PC-3 (cell line): ENCODE results near the gene FARS2.

Experiments
- EZH2phosphoT487 ChIP-seq: fragments of 300-600 bp; sonication (generic); IDR thresholded peaks from 2 replicates; pipeline ENCODE4 v1.6.1; 2018; ENCODE audit warnings: mild to moderate bottlenecking, antibody characterized with exemption, low read length, borderline replicate concordance
- TF ChIP-seq, protein P1 (sequence below): fragments of 300-600 bp; sonication (generic); conservative IDR thresholded peaks from 2 replicates; pipeline ENCODE4 v1.5.1; 2017; ENCODE audit warnings: antibody characterized with exemption, low read depth, mild to moderate bottlenecking, low read length

DNA sequence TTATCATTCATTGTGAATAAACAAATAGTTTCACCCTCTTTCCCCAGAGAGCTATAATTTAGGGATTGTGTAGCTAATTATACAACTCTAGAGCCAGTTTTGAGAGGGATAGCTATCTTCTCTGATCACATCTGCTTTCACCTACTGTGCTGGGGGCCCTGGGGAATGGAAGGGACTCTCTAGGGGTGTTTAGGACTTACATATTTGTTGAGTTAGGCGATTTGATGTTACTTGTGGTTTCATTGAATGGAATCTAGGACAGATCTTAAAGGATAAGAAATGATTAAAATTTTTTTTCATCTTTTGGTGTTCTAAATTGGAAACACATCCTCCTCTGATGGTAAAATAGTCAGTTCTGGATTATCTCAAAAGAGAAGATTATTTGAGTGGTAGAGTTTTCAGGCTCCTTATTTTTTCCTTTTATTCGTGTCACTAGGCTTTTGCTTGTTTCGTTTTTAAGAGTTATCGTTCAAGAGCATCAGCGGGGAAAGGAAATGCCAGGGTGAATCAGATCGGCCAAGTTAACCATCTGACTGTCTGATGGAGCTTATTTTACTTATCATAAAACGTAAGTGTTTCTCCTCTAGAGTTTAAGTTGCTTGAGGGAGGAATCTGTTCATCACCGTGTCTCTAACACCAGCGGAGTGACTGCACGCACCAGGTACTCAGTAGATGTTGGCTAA, 236.7 kb downstream of the FARS2 start:
- TF ChIP-seq EZH2phosphoT487, result no peak
- TF ChIP-seq, protein P1, sequence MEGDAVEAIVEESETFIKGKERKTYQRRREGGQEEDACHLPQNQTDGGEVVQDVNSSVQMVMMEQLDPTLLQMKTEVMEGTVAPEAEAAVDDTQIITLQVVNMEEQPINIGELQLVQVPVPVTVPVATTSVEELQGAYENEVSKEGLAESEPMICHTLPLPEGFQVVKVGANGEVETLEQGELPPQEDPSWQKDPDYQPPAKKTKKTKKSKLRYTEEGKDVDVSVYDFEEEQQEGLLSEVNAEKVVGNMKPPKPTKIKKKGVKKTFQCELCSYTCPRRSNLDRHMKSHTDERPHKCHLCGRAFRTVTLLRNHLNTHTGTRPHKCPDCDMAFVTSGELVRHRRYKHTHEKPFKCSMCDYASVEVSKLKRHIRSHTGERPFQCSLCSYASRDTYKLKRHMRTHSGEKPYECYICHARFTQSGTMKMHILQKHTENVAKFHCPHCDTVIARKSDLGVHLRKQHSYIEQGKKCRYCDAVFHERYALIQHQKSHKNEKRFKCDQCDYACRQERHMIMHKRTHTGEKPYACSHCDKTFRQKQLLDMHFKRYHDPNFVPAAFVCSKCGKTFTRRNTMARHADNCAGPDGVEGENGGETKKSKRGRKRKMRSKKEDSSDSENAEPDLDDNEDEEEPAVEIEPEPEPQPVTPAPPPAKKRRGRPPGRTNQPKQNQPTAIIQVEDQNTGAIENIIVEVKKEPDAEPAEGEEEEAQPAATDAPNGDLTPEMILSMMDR, result no peak
